NT2/D1 (cell line): ENCODE results near the gene HNRNPA0.

Experiments used
- DNase-seq: peaks from one replicate; pipeline ENCODE4 v3.0.0-alpha.2; 2011; ENCODE audit warnings: low read depth, low spot score
- H3K27me3 ChIP-seq: 2 replicates; pipeline ENCODE4 v1.6.0; 2011; ENCODE audit warnings: mild to moderate bottlenecking; ENCODE audit not compliant: insufficient read length, insufficient read depth
- H3K36me3 ChIP-seq: 2 replicates; pipeline ENCODE4 v1.6.1; 2011; ENCODE audit warnings: mild to moderate bottlenecking, low read length, mixed read lengths; ENCODE audit not compliant: insufficient read depth, insufficient read length
- H3K4me1 ChIP-seq: 2 replicates; pipeline ENCODE4 v1.5.1; 2011; ENCODE audit not compliant: insufficient read depth, insufficient read length
- H3K4me3 ChIP-seq: 2 replicates; pipeline ENCODE4 v1.5.1; 2011; ENCODE audit warnings: low read depth; ENCODE audit not compliant: insufficient read length
- H3K9ac ChIP-seq: 2 replicates; pipeline ENCODE4 v1.6.0; 2011; ENCODE audit warnings: low read depth; ENCODE audit not compliant: insufficient read length
- H3K9me3 ChIP-seq: 2 replicates; pipeline ENCODE4 v1.5.1; 2011; ENCODE audit warnings: mild to moderate bottlenecking, low read length; ENCODE audit not compliant: insufficient read depth
- SUZ12 ChIP-seq: IDR thresholded peaks from 2 replicates; pipeline ENCODE4 v1.6.1; 2011; ENCODE audit not compliant: insufficient read length, insufficient read depth; ENCODE audit errors: extremely low read depth
- YY1 ChIP-seq: IDR thresholded peaks from 2 replicates; pipeline ENCODE4 v1.6.1; 2011; ENCODE audit not compliant: insufficient read length, insufficient read depth
- ZNF274 ChIP-seq: IDR thresholded peaks from 2 replicates; pipeline ENCODE4 v1.6.1; 2011; ENCODE audit warnings: mild to moderate bottlenecking, low read depth, low read length

Gene HNRNPA0

DNA sequence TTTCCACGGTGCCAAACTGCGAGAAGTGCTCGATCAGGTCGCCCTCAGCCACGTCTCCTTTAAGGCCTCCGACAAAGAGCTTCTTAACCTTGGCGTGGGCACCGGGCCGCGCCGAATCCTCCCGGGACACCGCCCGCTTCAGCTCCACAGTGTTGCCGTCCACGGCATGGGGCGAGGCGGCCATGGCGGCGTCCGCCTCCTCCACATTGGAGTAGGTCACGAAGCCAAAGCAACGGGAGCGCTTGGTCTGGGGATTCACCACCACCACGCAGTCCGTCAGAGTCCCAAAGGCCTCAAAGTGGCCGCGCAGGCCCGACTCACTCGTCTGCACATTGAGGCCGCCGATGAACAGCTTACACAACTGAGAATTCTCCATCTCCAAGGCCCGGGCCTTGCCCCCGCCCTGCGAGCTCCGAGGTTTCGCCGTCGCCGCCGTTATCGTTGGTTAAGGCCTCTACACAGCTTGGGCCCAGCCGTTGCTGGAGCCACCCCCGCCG is 424 bp downstream of the HNRNPA0 start:
- no peak for DNase-seq
- peak overlapping the region; percentile 99 for H3K9ac ChIP-seq
- H3K4me3 ChIP-seq = peak overlapping the region; percentile 90
- no peak for TF ChIP-seq YY1
- no peak for TF ChIP-seq ZNF274
- no peak for TF ChIP-seq SUZ12
- H3K4me1 ChIP-seq = no peaks in the 10 kb centered on the region
- H3K36me3 ChIP-seq = peaks cover 28% of the 10 kb centered on the region
- H3K9me3 ChIP-seq = no peaks in the 10 kb centered on the region
- no peaks in the 10 kb centered on the region for H3K27me3 ChIP-seq

GRCh38 chr5:137752905-137753690 is 1.1 kb downstream of the HNRNPA0 start:
- TF ChIP-seq YY1 = no peak
- Histone ChIP-seq H3K4me1 (no peaks in the 10 kb centered on the region), H3K36me3 (peaks cover 28% of the 10 kb centered on the region), H3K4me3 (peak overlapping the region; percentile 90), H3K9me3 (no peaks in the 10 kb centered on the region), H3K27me3 (no peaks in the 10 kb centered on the region), H3K9ac (peak overlapping the region; percentile 99)
- DNase-seq = no peak

GRCh38 chr5:137751869-137752491 is 2.2 kb downstream of the HNRNPA0 start:
- no peak for DNase-seq
- Histone ChIP-seq H3K9me3 (no peaks in the 10 kb centered on the region), H3K36me3 (peaks cover 28% of the 10 kb centered on the region), H3K9ac (peak overlapping the region; percentile 74), H3K4me3 (peak overlapping the region; percentile 90), H3K27me3 (no peaks in the 10 kb centered on the region), H3K4me1 (no peaks in the 10 kb centered on the region)
- TF ChIP-seq YY1 (no peak), ZNF274 (no peak), SUZ12 (no peak)

GRCh38 chr5:137750436-137750835 is 3.7 kb downstream of the HNRNPA0 start:
- no peak for DNase-seq
- Histone ChIP-seq H3K9ac (no peak overlapping the region), H3K36me3 (peaks cover 28% of the 10 kb centered on the region), H3K4me1 (no peaks in the 10 kb centered on the region), H3K27me3 (no peaks in the 10 kb centered on the region), H3K4me3 (no peak overlapping the region), H3K9me3 (no peaks in the 10 kb centered on the region)
- TF ChIP-seq YY1 (no peak), ZNF274 (no peak), SUZ12 (no peak)

- peaks cover 18% of the 10 kb centered on the region for H3K36me3 ChIP-seq
- no peaks in the 10 kb centered on the region for H3K9me3 ChIP-seq
- H3K4me1 ChIP-seq = no peaks in the 10 kb centered on the region
- no peak for TF ChIP-seq SUZ12
- no peak for TF ChIP-seq YY1
- no peak for TF ChIP-seq ZNF274
- no peak overlapping the region for H3K4me3 ChIP-seq
- no peak for DNase-seq
- no peak overlapping the region for H3K9ac ChIP-seq
- H3K27me3 ChIP-seq = no peaks in the 10 kb centered on the region
Measured at GRCh38 chr5:137747848-137748247, 6.3 kb downstream of the HNRNPA0 start.

- no peaks in the 10 kb centered on the region for H3K36me3 ChIP-seq
- peak; percentile 46 for DNase-seq
- TF ChIP-seq YY1 (no peak), SUZ12 (no peak), ZNF274 (no peak)
- no peaks in the 10 kb centered on the region for H3K27me3 ChIP-seq
- no peak overlapping the region for H3K4me3 ChIP-seq
- H3K4me1 ChIP-seq = no peaks in the 10 kb centered on the region
- no peaks in the 10 kb centered on the region for H3K9me3 ChIP-seq
- no peak overlapping the region for H3K9ac ChIP-seq
Measured at GRCh38 chr5:137743031-137743640, 11.0 kb downstream of the HNRNPA0 start.

- H3K9me3 ChIP-seq = no peaks in the 10 kb centered on the region
- H3K9ac ChIP-seq = no peak overlapping the region
- no peak overlapping the region for H3K4me3 ChIP-seq
- TF ChIP-seq SUZ12 (no peak), YY1 (no peak), ZNF274 (no peak)
- no peaks in the 10 kb centered on the region for H3K27me3 ChIP-seq
- H3K36me3 ChIP-seq = no peaks in the 10 kb centered on the region
- H3K4me1 ChIP-seq = no peaks in the 10 kb centered on the region
- DNase-seq = no peak
Measured at GRCh38 chr5:137741718-137742117, 12.4 kb downstream of the HNRNPA0 start.
